HepG2 (cell line): ENCODE measurements around the gene ARRDC4.

Experiments used
- EZH2 ChIP-seq: conservative IDR thresholded peaks from 2 replicates; pipeline ENCODE4 v1.6.1; 2012; ENCODE audit warnings: mild to moderate bottlenecking, low read depth, low read length, moderate library complexity
- MNT ChIP-seq: fragments of 450-650 bp; IDR thresholded peaks from 2 replicates; pipeline ENCODE4 v1.6.1; 2016

- TF ChIP-seq MNT (no peak), EZH2 (no peak)
These were observed 39.1 kb upstream of the ARRDC4 start for GRCh38 chr15:97921296-97921865.
